NB4 (cell line): ENCODE measurements around the gene ARID1B.

Source experiments
- DNase-seq: peaks from one replicate; pipeline ENCODE4 v3.0.0; 2010; ENCODE audit warnings: low read depth
- H3K4me3 ChIP-seq: one replicate; pipeline ENCODE4 v1.5.1; 2011; ENCODE audit warnings: mild to moderate bottlenecking, low read depth, low read length, moderate library complexity
- CTCF ChIP-seq: IDR thresholded peaks from one replicate; pipeline ENCODE4 v1.5.1; 2012; ENCODE audit warnings: low read depth, low read length
- MAX ChIP-seq: IDR thresholded peaks from 2 replicates; pipeline ENCODE4 v1.6.1; 2011; ENCODE audit warnings: low read depth, low read length
- MYC ChIP-seq: IDR thresholded peaks from 2 replicates; pipeline ENCODE4 v1.6.1; 2011; ENCODE audit warnings: low read depth, low read length
- POLR2A ChIP-seq: IDR thresholded peaks from 2 replicates; pipeline ENCODE4 v1.6.1; 2011; ENCODE audit warnings: mild to moderate bottlenecking; ENCODE audit not compliant: insufficient read length; ENCODE audit errors: extremely low read depth

The ARID1B gene

GRCh38 chr6:157218371-157219198 lies 441.4 kb downstream of the ARID1B start:
- H3K4me3 ChIP-seq, result no peak overlapping the region
- DNase-seq, result no peak
- TF ChIP-seq MYC, result no peak
- no peak for TF ChIP-seq POLR2A
- TF ChIP-seq CTCF, result no peak
- TF ChIP-seq MAX, result no peak

- no peak for TF ChIP-seq POLR2A
- peak; percentile 56 for DNase-seq
- H3K4me3 ChIP-seq, result no peak overlapping the region
Measured at GRCh38 chr6:157219201-157220200, 442.3 kb downstream of the ARID1B start.

- TF ChIP-seq POLR2A (no peak), MYC (no peak), MAX (no peak), CTCF (no peak)
- H3K4me3 ChIP-seq, result peak overlapping the region; percentile 72
- no peak for DNase-seq
Measured at GRCh38 chr6:157220485-157220884, 443.3 kb downstream of the ARID1B start.

GRCh38 chr6:157221049-157221816 lies 444.1 kb downstream of the ARID1B start:
- DNase-seq, result peak; percentile 87
- peak overlapping the region; percentile 72 for H3K4me3 ChIP-seq
- TF ChIP-seq MAX, result peak; percentile 72
- TF ChIP-seq CTCF, result no peak
- TF ChIP-seq POLR2A, result peak; percentile 52
- peak; percentile 45; the same call in 1 of the 2 replicates for TF ChIP-seq MYC

- DNase-seq, result peak; percentile 39
- TF ChIP-seq MAX (no peak), CTCF (no peak), MYC (no peak)
- H3K4me3 ChIP-seq, result no peak overlapping the region
Measured at GRCh38 chr6:157221817-157222175, 444.6 kb downstream of the ARID1B start.
